Fibroblast of lung (primary cell): Measurements from ENCODE around the gene TRPV2. TPM values are rescaled to one million over a fixed set of nuclear protein-coding genes. Genes with fewer than 3 reads are reported as not detected.

Experiments
- DNase-seq, 2 donors: peaks; one replicate each; pipeline versions ENCODE4 v3.0.0 to v3.0.0-alpha.2; 2010; ENCODE audit warnings: low read depth in 2 of 2
- H2AFZ ChIP-seq: 2 replicates; pipeline ENCODE4 v1.5.1; 2012; ENCODE audit warnings: low read length, control low read depth, inconsistent platforms
- H3K27ac ChIP-seq: 2 replicates; pipeline ENCODE4 v1.5.1; 2011; ENCODE audit warnings: low read length, control low read depth; ENCODE audit not compliant: insufficient read depth
- H3K27me3 ChIP-seq: 2 replicates; pipeline ENCODE4 v1.5.1; 2011; ENCODE audit warnings: mild to moderate bottlenecking, low read length; ENCODE audit not compliant: control insufficient read depth, insufficient read depth
- H3K36me3 ChIP-seq: 2 replicates; pipeline ENCODE4 v1.5.1; 2011; ENCODE audit warnings: low read length; ENCODE audit not compliant: control insufficient read depth, insufficient read depth
- H3K4me1 ChIP-seq: 2 replicates; pipeline ENCODE4 v1.5.1; 2011; ENCODE audit warnings: low read length; ENCODE audit not compliant: control insufficient read depth, insufficient read depth; ENCODE audit errors: extremely low read depth
- H3K4me2 ChIP-seq: 2 replicates; pipeline ENCODE4 v1.5.1; 2011; ENCODE audit warnings: low read length, control low read depth; ENCODE audit not compliant: insufficient read depth; ENCODE audit errors: extremely low read depth
- H3K4me3 ChIP-seq, 4 experiments: fragments of 200-600 bp in 1 of 4; sonication (generic) in 1 of 4; replicated peaks in 1 of 4; 2 replicates each; pipeline ENCODE4 v1.5.1; 2011 to 2016; ENCODE audit warnings: low read length in 4 of 4, low read depth in 3 of 4, mild to moderate bottlenecking in 3 of 4, control low read depth in 2 of 4, inconsistent platforms in 1 of 4, mixed read lengths in 1 of 4; ENCODE audit not compliant: insufficient read depth in 1 of 4; ENCODE audit errors: control extremely low read depth in 1 of 4
- H3K79me2 ChIP-seq: 2 replicates; pipeline ENCODE4 v1.5.1; 2012; ENCODE audit warnings: mild to moderate bottlenecking, low read length, inconsistent platforms; ENCODE audit not compliant: control insufficient read depth, insufficient read depth
- H3K9ac ChIP-seq: 2 replicates; pipeline ENCODE4 v1.5.1; 2011; ENCODE audit warnings: mild to moderate bottlenecking, low read length, control low read depth; ENCODE audit not compliant: insufficient read depth
- H3K9me3 ChIP-seq: 2 replicates; pipeline ENCODE4 v1.5.1; 2012; ENCODE audit warnings: low read depth, low read length; ENCODE audit not compliant: control insufficient read depth, insufficient read depth
- H4K20me1 ChIP-seq: 2 replicates; pipeline ENCODE4 v1.5.1; 2011; ENCODE audit warnings: low read length; ENCODE audit not compliant: control insufficient read depth, insufficient read depth; ENCODE audit errors: extremely low read depth
- CTCF ChIP-seq, 2 donors: IDR thresholded peaks in 1 of 2; conservative IDR thresholded peaks in 1 of 2; 1 replicate in 1 of 2; 2 replicates in 1 of 2; pipeline ENCODE4 v1.5.1; 2011 to 2012; ENCODE audit warnings: low read length in 2 of 2, control low read depth in 1 of 2, inconsistent platforms in 1 of 2, low read depth in 1 of 2, mild to moderate bottlenecking in 1 of 2
- EZH2 ChIP-seq: IDR thresholded peaks from 2 replicates; pipeline ENCODE4 v1.5.1; 2012; ENCODE audit warnings: low read length, control low read depth, mild to moderate bottlenecking; ENCODE audit errors: missing control alignments
- polyA plus RNA-seq, 2 donors: library from polyadenylated mRNA; depleted of rRNA in 1 of 2; stranded (reverse) in 1 of 2; unstranded in 1 of 2; fragments of >200 nt; gene quantifications; 2 replicates each; pipeline ENCODE4 v1.2.1, GENCODE V29; 2011 to 2012; ENCODE audit warnings: missing spikeins in 1 of 2
- total RNA-seq: library from RNA; depleted of rRNA; stranded (reverse); fragments of >200 nt; gene quantifications from 2 replicates; pipeline ENCODE4 v1.2.1, GENCODE V29; 2014

The TRPV2 gene
- total and polyA plus RNA-seq, 2 donors (not counting 1 experiment from before 2014, with no cell fraction given) = 68.6 to 74.5 TPM

DNA sequence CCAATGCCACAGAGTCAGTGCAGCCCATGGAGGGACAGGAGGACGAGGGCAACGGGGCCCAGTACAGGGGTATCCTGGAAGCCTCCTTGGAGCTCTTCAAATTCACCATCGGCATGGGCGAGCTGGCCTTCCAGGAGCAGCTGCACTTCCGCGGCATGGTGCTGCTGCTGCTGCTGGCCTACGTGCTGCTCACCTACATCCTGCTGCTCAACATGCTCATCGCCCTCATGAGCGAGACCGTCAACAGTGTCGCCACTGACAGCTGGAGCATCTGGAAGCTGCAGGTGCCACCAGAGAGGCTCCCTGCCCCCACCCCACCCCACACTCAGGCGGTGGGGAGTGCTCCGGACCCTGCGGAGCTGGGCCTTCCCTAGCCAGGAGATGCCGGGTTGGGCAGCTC lies 16.6 kb downstream of the TRPV2 start:
- no peak overlapping the region for H2AFZ ChIP-seq
- H3K9me3 ChIP-seq = no peaks in the 10 kb centered on the region
- H3K27me3 ChIP-seq = no peaks in the 10 kb centered on the region
- no peak for DNase-seq
- no peak overlapping the region for H3K4me2 ChIP-seq
- H3K27ac ChIP-seq = no peak overlapping the region
- TF ChIP-seq CTCF (conservative IDR thresholded peaks at IDR 0.05 in 1 of 2, IDR thresholded peaks at IDR 0.05 in 1 of 2; ENCODE audit: low read depth in 1 of 2, low read length in 2 of 2) = no peak
- no peak for TF ChIP-seq EZH2
- no peaks in the 10 kb centered on the region for H4K20me1 ChIP-seq
- H3K9ac ChIP-seq = no peak overlapping the region
- H3K4me3 ChIP-seq = no peak overlapping the region
- H3K79me2 ChIP-seq = no peaks in the 10 kb centered on the region
- H3K36me3 ChIP-seq = peaks cover 28% of the 10 kb centered on the region
- peaks cover 2% of the 10 kb centered on the region for H3K4me1 ChIP-seq

DNA sequence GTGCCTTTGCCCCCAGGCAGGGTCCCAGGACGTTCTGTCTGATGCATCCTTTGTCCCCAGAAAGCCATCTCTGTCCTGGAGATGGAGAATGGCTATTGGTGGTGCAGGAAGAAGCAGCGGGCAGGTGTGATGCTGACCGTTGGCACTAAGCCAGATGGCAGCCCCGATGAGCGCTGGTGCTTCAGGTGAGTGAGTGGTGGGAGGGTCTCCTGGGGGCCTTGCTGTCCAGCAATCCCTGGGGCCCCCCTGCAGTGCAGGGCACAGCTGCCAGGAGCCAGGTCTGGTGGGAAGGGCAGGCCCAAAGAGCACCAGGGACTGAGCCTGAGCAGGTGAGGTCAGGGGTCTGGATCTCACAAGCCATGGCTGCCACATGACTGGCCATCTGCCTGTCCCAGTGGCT lies 18.1 kb downstream of the TRPV2 start:
- Histone ChIP-seq H3K9me3 (no peaks in the 10 kb centered on the region), H3K9ac (no peak overlapping the region), H3K27ac (no peak overlapping the region), H3K4me3 (no peak overlapping the region), H3K4me1 (peaks cover 3% of the 10 kb centered on the region), H3K36me3 (peaks cover 26% of the 10 kb centered on the region), H3K79me2 (no peaks in the 10 kb centered on the region), H3K4me2 (no peak overlapping the region), H4K20me1 (no peaks in the 10 kb centered on the region), H3K27me3 (no peaks in the 10 kb centered on the region), H2AFZ (no peak overlapping the region)
- TF ChIP-seq CTCF (conservative IDR thresholded peaks at IDR 0.05 in 1 of 2, IDR thresholded peaks at IDR 0.05 in 1 of 2; ENCODE audit: low read depth in 1 of 2, low read length in 2 of 2) (no peak), EZH2 (no peak)
- no peak for DNase-seq

- peaks cover 3% of the 10 kb centered on the region for H3K4me1 ChIP-seq
- peaks cover 8% of the 10 kb centered on the region for H3K79me2 ChIP-seq
- TF ChIP-seq CTCF (conservative IDR thresholded peaks at IDR 0.05 in 1 of 2, IDR thresholded peaks at IDR 0.05 in 1 of 2; ENCODE audit: low read depth in 1 of 2, low read length in 2 of 2) = no peak
- no peak for TF ChIP-seq EZH2
- no peaks in the 10 kb centered on the region for H3K9me3 ChIP-seq
- H3K9ac ChIP-seq = no peak overlapping the region
- H3K4me2 ChIP-seq = no peak overlapping the region
- H3K36me3 ChIP-seq = peaks cover 16% of the 10 kb centered on the region
- H3K27me3 ChIP-seq = no peaks in the 10 kb centered on the region
- DNase-seq = no peak
- H3K4me3 ChIP-seq = no peak overlapping the region
- H2AFZ ChIP-seq = no peak overlapping the region
- no peaks in the 10 kb centered on the region for H4K20me1 ChIP-seq
- no peak overlapping the region for H3K27ac ChIP-seq
These were observed 19.3 kb downstream of the TRPV2 start for GRCh38 chr17:16434662-16435061.
